Raji (cell line): ENCODE data around the gene PSD2.

Experiments used
- POLR2A ChIP-seq: IDR thresholded peaks from 2 replicates; pipeline ENCODE4 v1.6.1; 2011; ENCODE audit warnings: low read depth, low read length, control low read depth; ENCODE audit not compliant: insufficient read depth

The PSD2 gene

DNA sequence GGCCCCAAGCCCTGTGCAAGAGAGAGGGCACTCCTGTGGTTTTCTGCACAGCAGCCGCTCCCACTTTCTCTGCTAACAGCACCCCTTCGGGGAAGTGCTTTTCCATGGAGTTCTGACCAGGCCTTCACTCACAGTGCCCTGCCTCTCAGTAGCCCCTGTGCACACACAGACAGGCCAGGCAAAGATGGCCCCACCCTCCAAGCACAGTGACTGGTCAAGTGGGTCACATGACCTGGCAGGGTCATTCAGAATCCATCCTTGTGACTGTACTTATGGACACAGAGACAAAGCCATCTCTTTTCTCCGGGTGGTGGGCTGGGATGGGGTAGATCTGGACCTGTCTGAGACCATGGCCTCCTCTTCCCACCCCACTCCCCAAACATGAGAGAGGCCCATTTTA, 82.5 kb downstream of the PSD2 start:
- TF ChIP-seq POLR2A = no peak

DNA sequence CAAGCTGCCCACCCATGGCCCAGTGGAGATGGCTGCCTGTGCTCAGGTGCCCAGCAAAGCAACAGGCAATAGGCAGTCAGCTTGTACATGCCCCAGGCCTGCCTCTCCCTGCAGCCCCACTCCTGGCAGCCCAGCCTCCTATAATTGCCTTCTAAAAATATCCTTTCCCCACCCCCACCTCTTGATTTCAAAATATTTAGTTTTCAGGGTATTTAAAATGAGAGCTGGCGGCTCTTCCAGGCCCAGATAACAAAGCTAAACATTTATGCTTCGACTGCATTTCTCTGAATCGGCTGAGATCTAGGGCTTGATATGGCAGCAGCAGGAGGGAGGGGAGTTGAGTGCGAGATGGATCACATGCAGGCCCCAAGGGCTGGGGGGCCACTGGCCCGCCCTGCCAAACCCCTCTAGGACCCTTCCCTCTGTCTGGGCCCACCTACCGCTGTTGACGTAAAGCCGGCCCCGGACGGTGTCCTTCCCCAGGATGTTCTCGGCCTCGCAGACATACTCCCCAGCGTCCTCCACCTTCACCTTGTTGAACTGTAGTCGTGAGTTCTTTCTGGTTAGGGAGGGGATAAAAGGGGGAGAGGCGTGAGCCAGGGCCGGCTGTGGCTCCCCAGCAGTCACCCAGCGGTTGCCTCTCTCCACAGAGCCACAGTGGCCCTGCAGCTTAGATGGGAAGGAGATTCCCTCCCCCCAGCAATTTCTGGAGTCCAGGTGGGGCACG, 85.0 kb downstream of the PSD2 start:
- TF ChIP-seq POLR2A = no peak

DNA sequence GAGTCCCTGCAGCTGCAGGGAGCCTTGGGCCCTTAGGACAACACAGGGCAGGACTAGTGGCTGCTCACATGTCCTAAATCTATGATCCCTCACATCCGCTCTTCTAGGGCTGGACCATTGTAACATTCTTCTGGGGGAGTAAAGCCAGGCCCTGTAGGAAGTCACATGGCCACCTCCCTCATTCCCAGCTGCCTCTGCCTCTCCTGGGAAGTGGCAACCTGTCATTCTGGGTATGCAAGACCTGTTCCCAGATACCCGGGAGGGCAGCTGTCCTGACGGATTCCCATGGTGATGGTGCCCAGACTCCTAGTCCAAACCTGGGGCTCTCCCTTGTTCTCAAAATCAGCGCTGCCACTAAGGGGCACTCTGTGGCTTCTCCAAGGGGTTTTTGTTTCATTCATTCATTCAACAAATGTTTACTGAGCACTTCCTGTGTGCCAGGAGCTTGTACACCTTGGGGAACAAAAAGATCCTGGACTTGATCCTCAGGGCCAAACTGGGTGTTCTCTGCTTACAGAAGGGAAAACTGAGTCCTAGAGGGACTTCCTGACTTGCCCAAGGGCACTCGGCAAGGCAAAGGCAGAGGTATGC, 85.6 kb downstream of the PSD2 start:
- TF ChIP-seq POLR2A = no peak

- no peak for TF ChIP-seq POLR2A
Observed at GRCh38 chr5:139882316-139882715, 86.7 kb downstream of the PSD2 start.

- no peak for TF ChIP-seq POLR2A
Observed at GRCh38 chr5:139882961-139883539, 87.4 kb downstream of the PSD2 start.

DNA sequence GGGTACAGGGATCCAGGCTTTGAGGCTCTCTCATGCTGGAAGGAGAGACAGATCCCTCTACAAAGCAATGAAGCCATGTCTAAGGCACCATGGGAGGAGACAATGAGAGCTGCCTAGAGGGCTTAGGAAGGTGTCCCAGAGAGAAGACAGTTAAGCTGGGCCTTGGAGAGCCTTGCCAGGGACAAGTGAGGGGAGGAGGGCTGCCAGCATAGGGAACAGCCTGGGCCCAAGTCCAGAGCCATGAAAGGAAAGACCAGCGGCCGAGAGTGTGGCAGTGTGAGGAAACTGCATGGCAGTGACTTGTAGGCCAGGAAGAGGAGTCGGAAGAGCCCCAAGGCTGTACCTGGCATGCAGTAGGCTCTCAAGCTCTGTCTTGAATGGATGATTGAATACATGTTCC, 88.5 kb downstream of the PSD2 start:
- TF ChIP-seq POLR2A = no peak

DNA sequence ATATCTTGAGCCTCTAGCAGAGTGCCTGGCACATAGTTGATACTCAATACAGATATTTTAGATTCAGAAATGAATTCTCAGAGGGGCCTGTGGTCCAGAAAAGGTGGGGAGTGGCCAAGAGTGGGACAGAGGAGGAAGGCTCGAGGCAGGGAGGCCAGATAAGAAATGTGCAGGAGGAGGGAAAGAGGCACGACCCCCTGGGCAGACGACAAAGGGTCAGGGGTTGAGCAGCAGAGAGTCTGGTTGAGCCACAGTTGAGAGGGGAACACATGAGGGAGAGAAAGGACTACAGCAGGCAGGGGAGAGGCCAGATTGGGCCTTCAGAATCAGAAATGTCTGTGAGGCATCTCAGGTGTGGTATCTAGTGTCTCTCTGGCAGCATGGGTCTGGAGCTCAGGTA, 89.1 kb downstream of the PSD2 start:
- no peak for TF ChIP-seq POLR2A

DNA sequence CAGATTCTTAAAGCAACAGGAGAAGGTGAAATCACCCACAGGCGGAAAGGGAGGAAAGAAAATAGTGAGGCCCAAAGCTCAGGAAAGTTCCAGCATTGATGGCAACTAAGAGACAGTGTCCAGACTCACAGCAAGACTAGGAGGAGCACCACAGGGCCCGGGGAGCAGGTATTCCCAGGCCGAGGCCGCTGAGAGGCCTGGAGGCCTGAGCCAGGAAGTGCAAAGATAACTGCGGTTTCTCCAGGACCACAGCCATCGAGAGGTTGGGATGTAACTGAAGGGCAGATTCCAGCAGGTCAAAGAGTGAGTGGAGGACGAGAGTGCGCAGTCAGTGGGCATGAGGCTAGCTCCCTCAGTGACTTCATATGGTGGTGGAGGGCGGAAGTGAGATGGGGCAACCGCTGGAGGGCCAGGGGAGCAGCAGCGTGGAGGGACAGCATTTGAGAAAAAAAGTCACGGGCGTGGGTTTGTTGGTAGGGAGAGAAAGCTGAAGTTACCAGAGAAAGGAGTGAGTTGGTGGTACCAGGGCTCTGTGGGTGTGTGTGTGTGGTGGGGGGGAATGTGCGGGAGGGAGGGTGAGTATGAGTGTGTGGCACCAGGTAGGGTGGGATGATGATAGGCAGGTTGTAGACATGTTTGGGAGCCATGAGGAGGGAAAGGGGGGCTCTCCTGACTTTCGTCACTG, 89.7 kb downstream of the PSD2 start:
- TF ChIP-seq POLR2A = no peak

GRCh38 chr5:139885857-139886208, 90.2 kb downstream of the PSD2 start:
- no peak for TF ChIP-seq POLR2A

- TF ChIP-seq POLR2A = no peak
Observed at GRCh38 chr5:139886213-139886612, 90.6 kb downstream of the PSD2 start.

DNA sequence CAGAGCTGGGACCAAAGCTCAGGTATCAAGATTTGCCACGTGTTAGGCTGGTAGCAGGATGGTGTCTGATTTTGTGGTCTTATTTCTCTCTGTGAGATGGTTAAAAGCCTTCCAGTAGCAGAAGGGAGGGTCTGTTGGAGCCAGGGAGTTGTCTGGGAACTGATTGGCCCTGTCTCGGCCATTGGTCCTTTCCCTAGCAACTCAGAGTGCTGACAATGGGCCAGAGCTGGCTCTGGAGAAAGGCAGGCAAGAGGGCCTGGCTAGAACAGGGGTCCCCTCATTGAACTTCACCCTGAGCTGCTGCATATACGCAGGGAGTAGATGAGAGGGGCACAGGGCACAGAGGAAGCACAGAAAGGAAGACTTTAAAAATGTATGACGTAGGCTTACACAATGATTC, 92.8 kb downstream of the PSD2 start:
- no peak for TF ChIP-seq POLR2A

GRCh38 chr5:139889410-139889809, 93.8 kb downstream of the PSD2 start:
- no peak for TF ChIP-seq POLR2A

GRCh38 chr5:139893873-139894272, 98.3 kb downstream of the PSD2 start:
- TF ChIP-seq POLR2A = no peak
